IPS-NIHi7 (cell line): ENCODE results near the gene PCNX2.

Experiments
- DNase-seq: peaks from one replicate; pipeline ENCODE4 v3.0.0; 2012; ENCODE audit warnings: mixed read lengths; ENCODE audit errors: extremely low spot score

The PCNX2 gene

GRCh38 chr1:233257786-233258185, 37.7 kb downstream of the PCNX2 start:
- no peak for DNase-seq

DNA sequence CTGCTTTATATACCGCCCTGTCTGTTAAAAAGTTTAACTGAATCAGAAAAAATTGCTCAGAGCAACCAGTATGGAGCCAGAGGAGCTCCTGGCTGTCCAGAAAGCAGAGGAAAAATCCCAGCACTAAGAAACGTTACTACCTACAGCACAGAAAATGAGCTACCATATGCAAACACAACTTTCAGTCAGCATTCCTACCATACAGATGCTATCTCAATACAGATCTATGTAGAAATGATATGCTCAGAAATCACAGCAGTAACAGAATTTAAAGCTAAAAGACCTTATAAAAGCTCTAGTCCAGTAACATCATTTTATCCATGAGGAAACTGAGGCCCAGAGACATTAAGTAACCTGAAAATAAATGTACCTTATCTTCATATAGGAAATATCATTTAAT, 38.7 kb downstream of the PCNX2 start:
- DNase-seq, result no peak

GRCh38 chr1:233256191-233256590, 39.3 kb downstream of the PCNX2 start:
- no peak for DNase-seq

DNA sequence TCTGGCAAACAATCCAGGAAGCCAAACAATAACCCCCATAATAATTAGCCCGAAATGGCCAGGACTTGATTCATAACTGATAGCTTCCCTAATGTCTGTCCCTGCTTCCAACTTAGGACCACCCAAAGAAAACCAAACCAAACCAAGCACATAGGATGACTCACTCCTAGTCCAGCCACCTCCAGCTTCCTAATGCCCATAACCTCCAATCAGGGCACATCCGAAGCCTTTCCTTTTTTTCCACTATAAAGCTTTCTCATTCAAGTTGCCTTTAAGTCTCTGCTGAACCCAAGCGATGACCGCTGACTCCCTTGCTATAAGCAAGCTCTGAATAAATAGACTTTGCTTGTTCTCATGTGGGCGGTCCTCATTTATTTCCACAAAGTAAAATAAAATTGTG, 40.4 kb downstream of the PCNX2 start:
- DNase-seq, result no peak

DNA sequence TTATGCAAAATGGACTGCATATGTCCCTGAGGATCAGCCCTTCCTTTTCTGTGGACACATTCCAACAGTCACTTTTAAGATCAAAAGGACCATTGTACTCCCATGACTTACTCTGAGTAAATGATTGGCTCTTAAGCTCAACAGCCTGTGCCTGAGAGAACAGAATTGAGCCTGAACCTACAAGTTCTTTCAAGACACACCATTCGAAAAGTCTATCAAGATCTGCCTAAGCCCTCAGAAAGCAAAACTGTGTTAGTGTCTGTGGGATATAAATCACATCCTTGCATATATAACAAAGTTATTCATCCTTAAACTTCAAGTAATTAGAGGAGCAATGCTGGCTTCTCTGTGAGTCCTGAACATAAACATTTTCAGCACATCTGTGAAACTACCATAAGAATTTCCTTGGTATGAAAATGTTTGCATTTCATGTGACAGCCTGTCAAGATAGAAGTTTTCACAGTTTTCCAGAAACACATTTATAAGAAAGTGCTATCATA, 41.6 kb downstream of the PCNX2 start:
- no peak for DNase-seq

DNA sequence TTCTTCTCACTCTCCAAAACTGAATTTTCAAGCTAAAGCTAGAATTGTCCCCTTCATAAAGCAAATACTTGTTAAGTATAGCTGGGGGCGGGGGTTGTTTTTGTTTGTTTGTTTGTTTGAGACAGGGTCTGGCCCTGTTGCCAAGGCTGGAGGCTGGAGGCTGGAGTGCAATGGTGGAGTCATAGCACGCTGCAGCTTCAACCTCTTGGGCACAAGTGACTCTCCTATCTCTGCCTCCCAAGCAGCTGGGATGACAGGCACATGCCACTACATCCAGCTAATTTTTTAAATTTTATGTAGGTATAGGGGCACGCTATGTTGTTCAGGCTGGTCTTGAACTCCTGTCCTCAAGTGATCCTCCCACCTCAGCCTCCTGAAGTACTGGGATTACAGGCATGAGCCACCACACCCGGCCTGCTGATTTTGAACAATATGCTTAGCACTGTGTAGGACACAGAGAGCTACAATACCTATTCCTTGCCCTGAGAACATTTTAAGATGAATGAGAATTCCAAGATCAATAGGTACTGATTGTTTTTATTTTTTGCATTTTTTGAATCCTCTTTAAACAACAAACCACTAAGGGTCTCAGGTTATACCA, 42.2 kb downstream of the PCNX2 start:
- DNase-seq, result no peak

DNA sequence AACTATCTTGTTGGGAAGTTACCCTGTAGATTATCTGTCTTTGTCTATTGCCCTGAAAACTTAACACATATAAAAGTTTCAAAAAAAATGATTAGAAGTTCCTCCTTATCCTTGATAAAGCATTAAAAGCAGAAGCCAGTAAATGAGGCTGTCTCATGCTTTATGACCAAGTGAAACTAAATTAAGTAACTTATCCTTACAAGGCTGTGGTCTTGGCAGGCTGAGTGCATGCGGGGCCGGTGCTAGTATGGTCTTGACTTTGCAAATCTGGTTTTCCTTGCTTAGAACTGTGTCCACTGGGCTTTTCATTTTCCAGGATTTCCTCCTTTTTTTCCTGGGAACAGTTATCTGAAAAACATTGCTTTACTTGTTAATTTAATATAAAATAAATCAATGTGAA, 43.1 kb downstream of the PCNX2 start:
- no peak for DNase-seq

GRCh38 chr1:233251201-233251720, 44.3 kb downstream of the PCNX2 start:
- DNase-seq, result no peak

DNA sequence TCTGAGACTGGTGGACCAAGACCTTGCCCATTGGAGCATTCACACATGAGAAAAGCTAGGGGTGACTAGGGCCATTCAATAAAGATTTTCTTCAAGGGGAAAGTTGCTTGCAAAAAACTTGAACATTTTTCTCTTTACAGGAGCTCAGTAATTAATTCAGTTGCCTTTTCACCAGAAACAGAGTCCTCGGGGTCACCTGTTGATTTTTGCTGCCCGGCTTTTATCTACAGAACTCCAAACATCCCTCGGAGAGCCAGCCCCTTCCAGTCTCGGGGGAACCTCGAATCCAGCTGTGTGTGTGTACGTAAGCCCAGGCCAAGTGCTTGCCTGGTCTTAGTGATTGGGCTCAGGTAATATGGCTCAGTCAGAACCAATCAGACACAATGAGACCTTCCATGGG, 47.5 kb downstream of the PCNX2 start:
- no peak for DNase-seq

- no peak for DNase-seq
Observed at GRCh38 chr1:233246965-233247364, 48.6 kb downstream of the PCNX2 start.

DNA sequence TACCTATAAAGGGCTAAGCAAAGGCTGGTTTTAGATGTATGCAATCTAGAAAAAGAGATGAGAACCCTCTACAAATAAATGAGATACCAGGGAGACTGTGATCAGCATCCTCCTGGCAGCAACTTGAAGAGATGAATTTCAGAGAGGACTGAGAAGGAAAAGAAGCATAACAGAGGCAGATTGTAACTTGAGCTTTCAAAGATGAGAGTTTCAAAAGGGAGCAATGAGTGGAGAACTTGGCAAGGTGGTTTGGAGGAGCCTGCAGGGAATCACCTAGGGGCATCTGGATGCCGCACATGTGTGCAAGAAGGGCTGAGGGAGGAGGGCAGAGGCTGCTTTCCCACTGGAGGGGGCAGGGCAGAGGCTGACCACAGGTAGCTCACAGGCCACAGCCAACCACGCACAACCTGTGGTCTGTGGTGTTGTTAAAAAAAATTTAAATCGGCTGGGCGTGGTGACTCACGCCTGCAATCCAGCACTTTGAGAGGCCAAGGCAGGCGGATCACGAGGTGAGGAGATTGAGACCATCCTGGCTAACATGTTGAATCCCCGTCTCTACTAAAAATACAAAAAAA, 50.2 kb downstream of the PCNX2 start:
- DNase-seq, result no peak

DNA sequence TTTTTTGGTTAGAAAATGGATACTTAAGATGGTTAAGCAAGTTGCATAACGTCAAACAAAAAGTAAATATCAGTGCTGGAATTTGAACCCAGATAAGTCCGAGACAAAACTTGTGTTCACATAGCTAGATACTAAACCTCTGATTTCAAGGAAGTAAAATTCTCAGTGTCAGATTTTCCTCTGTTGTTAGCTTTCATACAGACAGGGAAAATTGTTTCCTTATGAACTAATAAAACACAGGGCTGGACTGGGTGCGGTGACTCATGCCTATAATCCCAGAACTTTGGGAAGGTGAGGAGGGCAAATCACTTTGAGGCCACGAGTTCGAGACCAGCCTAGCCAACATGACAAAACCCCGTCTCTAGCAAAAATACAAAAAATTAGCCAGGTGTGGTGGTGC, 51.3 kb downstream of the PCNX2 start:
- no peak for DNase-seq

- DNase-seq, result no peak
Observed at GRCh38 chr1:233242827-233243483, 52.6 kb downstream of the PCNX2 start.

DNA sequence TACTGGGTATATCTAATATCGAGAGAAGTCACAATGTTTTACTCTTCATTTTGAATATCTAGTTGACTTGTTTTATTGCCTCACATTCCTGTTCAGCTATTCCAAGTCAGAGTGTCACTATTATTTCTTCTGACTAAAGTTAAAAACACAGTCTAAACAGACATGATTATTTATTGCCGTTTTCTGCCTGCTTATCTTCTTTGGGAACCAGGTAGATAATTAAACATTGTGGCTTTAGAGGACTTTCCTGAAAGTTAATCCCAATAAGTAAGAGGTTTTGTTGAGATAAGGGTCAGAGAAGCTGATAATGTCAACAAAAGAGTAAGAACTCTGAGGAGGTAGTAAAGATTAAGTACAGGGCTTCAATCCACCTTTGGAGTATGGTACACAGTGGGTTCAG, 53.8 kb downstream of the PCNX2 start:
- DNase-seq, result no peak

- DNase-seq, result peak; percentile 72
Observed at GRCh38 chr1:233240829-233241682, 54.5 kb downstream of the PCNX2 start.

- DNase-seq, result no peak
Observed at GRCh38 chr1:233240371-233240770, 55.2 kb downstream of the PCNX2 start.

DNA sequence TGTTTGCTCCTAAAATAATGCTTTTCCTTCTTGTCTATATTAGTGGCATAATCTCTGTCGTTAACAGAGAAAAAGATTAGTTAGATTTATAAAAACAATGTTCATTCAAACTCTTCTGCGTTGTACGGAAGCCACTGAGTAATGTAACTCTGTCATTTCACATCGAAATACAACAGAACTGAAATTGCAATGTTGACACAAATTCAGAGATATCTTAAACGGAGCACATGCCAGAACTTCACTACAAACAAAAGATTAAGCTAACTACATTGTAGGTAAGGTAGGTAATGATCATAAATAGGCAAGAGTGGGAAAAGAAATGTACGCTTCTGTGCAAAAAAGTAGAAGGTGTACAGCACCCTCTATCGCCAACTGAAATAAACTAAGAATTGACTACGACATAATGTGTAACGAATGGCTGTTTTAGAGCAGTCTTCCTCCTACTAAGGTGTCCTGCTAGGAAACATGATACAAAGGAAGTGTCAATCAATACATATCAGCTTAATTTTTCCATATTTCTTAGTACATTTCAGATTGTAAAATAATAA, 56.6 kb downstream of the PCNX2 start:
- no peak for DNase-seq

- no peak for DNase-seq
Observed at GRCh38 chr1:233237647-233238046, 57.9 kb downstream of the PCNX2 start.

DNA sequence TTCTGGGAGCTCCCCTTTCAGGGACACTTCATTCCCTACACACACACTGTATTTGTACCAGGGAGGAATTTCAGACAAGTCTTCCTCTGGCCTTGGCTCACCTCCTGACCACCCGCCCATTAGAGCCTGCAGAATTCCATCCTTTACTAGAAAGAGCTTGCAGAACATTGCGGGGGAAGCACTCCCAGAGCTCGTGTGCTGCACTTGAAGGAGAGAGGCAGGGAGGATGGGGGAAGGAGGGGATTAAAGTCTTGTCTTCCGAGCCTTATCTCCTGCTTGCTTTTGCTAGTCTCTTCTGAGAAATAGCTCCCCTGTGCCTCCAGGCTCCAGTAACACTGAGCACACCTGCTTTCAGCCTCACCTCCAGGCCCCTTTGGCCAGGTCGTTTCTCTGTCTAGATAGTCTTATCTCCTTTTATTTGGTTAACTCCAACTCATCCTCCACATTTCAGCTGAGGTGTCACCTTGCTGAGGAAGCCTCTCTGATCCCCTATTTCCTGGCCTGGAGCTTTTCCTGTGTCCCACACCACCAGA, 62.0 kb downstream of the PCNX2 start:
- DNase-seq, result peak; percentile 21

- DNase-seq, result no peak
Observed at GRCh38 chr1:233230011-233230410, 65.5 kb downstream of the PCNX2 start.

GRCh38 chr1:233229288-233229687, 66.2 kb downstream of the PCNX2 start:
- DNase-seq, result no peak
